Measurements from ENCODE around the gene VMP1. TPM values are rescaled to one million over a fixed set of nuclear protein-coding genes. Genes with fewer than 3 reads are reported as not detected.

The VMP1 gene
- total and polyA plus RNA-seq, 2 of the 13 experiments (the other 11 are each of a cell fraction or from before 2014, with no cell fraction given), result 186 to 271 TPM

- TF ChIP-seq MBD4 (IDR thresholded peaks at IDR 0.05; ENCODE audit: borderline replicate concordance, low read length) (peak; percentile 93; the same call in 1 of the 2 replicates), ETV5 (CRISPR knock-in tag; IDR thresholded peaks at IDR 0.05; ENCODE audit: borderline replicate concordance) (peak; percentile 97), DDIT3 (CRISPR knock-in tag; IDR thresholded peaks at IDR 0.05) (0 out of 2 replicates have a peak, but pooled peaks have one; percentile 41), CTCF (CRISPR knock-in tag; IDR thresholded peaks at IDR 0.05) (peak; percentile 20), ZHX2 (IDR thresholded peaks at IDR 0.05; ENCODE audit: low read depth) (peak; percentile 79; the same call in 1 of the 2 replicates), ZHX2 (CRISPR knock-in tag; IDR thresholded peaks at IDR 0.05; ENCODE audit: borderline replicate concordance) (peak; percentile 80; the same call in 1 of the 2 replicates), ZNF639 (CRISPR knock-in tag; conservative IDR thresholded peaks at IDR 0.05) (peak; percentile 91), MAF1 (CRISPR knock-in tag; IDR thresholded peaks at IDR 0.05; ENCODE audit: borderline replicate concordance) (0 out of 2 replicates have a peak, but pooled peaks have one; percentile 66), ZNF235 (CRISPR knock-in tag; IDR thresholded peaks at IDR 0.05; ENCODE audit: borderline replicate concordance) (no peak), GMEB1 (CRISPR knock-in tag; IDR thresholded peaks at IDR 0.05; ENCODE audit: borderline replicate concordance) (peak; percentile 38; the same call in 1 of the 2 replicates), ZSCAN29 (CRISPR knock-in tag; conservative IDR thresholded peaks at IDR 0.05) (peak; percentile 99)
These were observed 79.3 kb downstream of the VMP1 start (continued) for GRCh38 chr17:59786536-59787319.
